ENCODE measurements around the gene MESD.
A peak's percentile ranks its signal among the peaks of the same experiment; 100 is the strongest.
"Not testable (repeated sequence)": the region's sequence is repeated elsewhere in the genome, so short reads cannot be mapped to it uniquely, and the experiment has no call there.

The MESD gene

GRCh38 chr15:80988148-80988796 is 1.3 kb downstream of the MESD start:
- no peak for DNase-seq

- no peak for DNase-seq
Measured at GRCh38 chr15:80986487-80986886, 3.1 kb downstream of the MESD start.

- no peak for DNase-seq
Measured at GRCh38 chr15:80985981-80986380, 3.6 kb downstream of the MESD start.

GRCh38 chr15:80984856-80985255 is 4.8 kb downstream of the MESD start:
- peak in 1 of 2 donors; percentile 86 for DNase-seq

- DNase-seq: no peak
Measured at GRCh38 chr15:80982839-80983238, 6.8 kb downstream of the MESD start.

GRCh38 chr15:80982205-80982604 is 7.4 kb downstream of the MESD start:
- no peak for DNase-seq

- no peak for DNase-seq
Measured at GRCh38 chr15:80979538-80980200, 9.9 kb downstream of the MESD start.

- no peak for DNase-seq
Measured at GRCh38 chr15:80978685-80979329, 10.8 kb downstream of the MESD start.

- DNase-seq: peak in 1 of 2 donors; percentile 20
Measured at GRCh38 chr15:80977627-80978036, 12.0 kb downstream of the MESD start.

GRCh38 chr15:80976851-80977250 is 12.8 kb downstream of the MESD start:
- no peak for DNase-seq

GRCh38 chr15:80974914-80975313 is 14.7 kb downstream of the MESD start:
- no peak for DNase-seq

- no peak for DNase-seq
Measured at GRCh38 chr15:80972276-80972675, 17.3 kb downstream of the MESD start.

- no peak for DNase-seq
Measured at GRCh38 chr15:80971143-80971542, 18.5 kb downstream of the MESD start.

GRCh38 chr15:80970658-80971057 is 19.0 kb downstream of the MESD start:
- DNase-seq: no peak

GRCh38 chr15:80970018-80970657 is 19.5 kb downstream of the MESD start:
- DNase-seq: peak; percentile 13 to 45

- no peak for DNase-seq
Measured at GRCh38 chr15:80969316-80969715, 20.3 kb downstream of the MESD start.

GRCh38 chr15:80967991-80968510 is 21.6 kb downstream of the MESD start:
- DNase-seq: no peak

- DNase-seq: no peak
Measured at GRCh38 chr15:80967451-80967850, 22.2 kb downstream of the MESD start.

GRCh38 chr15:80966431-80967197 is 23.0 kb downstream of the MESD start:
- DNase-seq: no peak

GRCh38 chr15:80965454-80965853 is 24.2 kb downstream of the MESD start:
- not testable (repeated sequence) for DNase-seq

- DNase-seq: no peak
Measured at GRCh38 chr15:80958818-80959495, 30.7 kb downstream of the MESD start.

- no peak for DNase-seq
Measured at GRCh38 chr15:80957976-80958375, 31.6 kb downstream of the MESD start.

Data from bone marrow (tissue), 2 donors.